Fibroblast of lung (primary cell): ENCODE measurements around the gene CTRB1. TPM values are rescaled to one million over a fixed set of nuclear protein-coding genes. Genes with fewer than 3 reads are reported as not detected.
A peak's percentile ranks its signal among the peaks of the same experiment; 100 is the strongest.
"Not testable (repeated sequence)": the region's sequence is repeated elsewhere in the genome, so short reads cannot be mapped to it uniquely, and the experiment has no call there.

ENCODE experiments used
- DNase-seq, 2 donors: peaks; one replicate each; pipeline versions ENCODE4 v3.0.0 to v3.0.0-alpha.2; 2010; ENCODE audit warnings: low read depth in 2 of 2
- H2AFZ ChIP-seq: 2 replicates; pipeline ENCODE4 v1.5.1; 2012; ENCODE audit warnings: low read length, control low read depth, inconsistent platforms
- H3K27ac ChIP-seq: 2 replicates; pipeline ENCODE4 v1.5.1; 2011; ENCODE audit warnings: low read length, control low read depth; ENCODE audit not compliant: insufficient read depth
- H3K27me3 ChIP-seq: 2 replicates; pipeline ENCODE4 v1.5.1; 2011; ENCODE audit warnings: mild to moderate bottlenecking, low read length; ENCODE audit not compliant: control insufficient read depth, insufficient read depth
- H3K36me3 ChIP-seq: 2 replicates; pipeline ENCODE4 v1.5.1; 2011; ENCODE audit warnings: low read length; ENCODE audit not compliant: control insufficient read depth, insufficient read depth
- H3K4me1 ChIP-seq: 2 replicates; pipeline ENCODE4 v1.5.1; 2011; ENCODE audit warnings: low read length; ENCODE audit not compliant: control insufficient read depth, insufficient read depth; ENCODE audit errors: extremely low read depth
- H3K4me2 ChIP-seq: 2 replicates; pipeline ENCODE4 v1.5.1; 2011; ENCODE audit warnings: low read length, control low read depth; ENCODE audit not compliant: insufficient read depth; ENCODE audit errors: extremely low read depth
- H3K4me3 ChIP-seq, 4 experiments: fragments of 200-600 bp in 1 of 4; sonication (generic) in 1 of 4; replicated peaks in 1 of 4; 2 replicates each; pipeline ENCODE4 v1.5.1; 2011 to 2016; ENCODE audit warnings: low read length in 4 of 4, low read depth in 3 of 4, mild to moderate bottlenecking in 3 of 4, control low read depth in 2 of 4, inconsistent platforms in 1 of 4, mixed read lengths in 1 of 4; ENCODE audit not compliant: insufficient read depth in 1 of 4; ENCODE audit errors: control extremely low read depth in 1 of 4
- H3K79me2 ChIP-seq: 2 replicates; pipeline ENCODE4 v1.5.1; 2012; ENCODE audit warnings: mild to moderate bottlenecking, low read length, inconsistent platforms; ENCODE audit not compliant: control insufficient read depth, insufficient read depth
- H3K9ac ChIP-seq: 2 replicates; pipeline ENCODE4 v1.5.1; 2011; ENCODE audit warnings: mild to moderate bottlenecking, low read length, control low read depth; ENCODE audit not compliant: insufficient read depth
- H3K9me3 ChIP-seq: 2 replicates; pipeline ENCODE4 v1.5.1; 2012; ENCODE audit warnings: low read depth, low read length; ENCODE audit not compliant: control insufficient read depth, insufficient read depth
- H4K20me1 ChIP-seq: 2 replicates; pipeline ENCODE4 v1.5.1; 2011; ENCODE audit warnings: low read length; ENCODE audit not compliant: control insufficient read depth, insufficient read depth; ENCODE audit errors: extremely low read depth
- CTCF ChIP-seq, 2 donors: IDR thresholded peaks in 1 of 2; conservative IDR thresholded peaks in 1 of 2; 1 replicate in 1 of 2; 2 replicates in 1 of 2; pipeline ENCODE4 v1.5.1; 2011 to 2012; ENCODE audit warnings: low read length in 2 of 2, control low read depth in 1 of 2, inconsistent platforms in 1 of 2, low read depth in 1 of 2, mild to moderate bottlenecking in 1 of 2
- EZH2 ChIP-seq: IDR thresholded peaks from 2 replicates; pipeline ENCODE4 v1.5.1; 2012; ENCODE audit warnings: low read length, control low read depth, mild to moderate bottlenecking; ENCODE audit errors: missing control alignments
- polyA plus RNA-seq, 2 donors: library from polyadenylated mRNA; depleted of rRNA in 1 of 2; stranded (reverse) in 1 of 2; unstranded in 1 of 2; fragments of >200 nt; gene quantifications; 2 replicates each; pipeline ENCODE4 v1.2.1, GENCODE V29; 2011 to 2012; ENCODE audit warnings: missing spikeins in 1 of 2
- total RNA-seq: library from RNA; depleted of rRNA; stranded (reverse); fragments of >200 nt; gene quantifications from 2 replicates; pipeline ENCODE4 v1.2.1, GENCODE V29; 2014

Gene CTRB1
- total and polyA plus RNA-seq, 2 donors (not counting 1 experiment from before 2014, with no cell fraction given) = not detected

- Histone ChIP-seq H2AFZ (no peak overlapping the region), H3K4me2 (no peak overlapping the region), H3K9me3 (no peaks in the 10 kb centered on the region), H3K4me1 (no peaks in the 10 kb centered on the region), H3K9ac (no peak overlapping the region), H3K4me3 (no peak overlapping the region), H3K36me3 (no peaks in the 10 kb centered on the region), H3K27me3 (no peaks in the 10 kb centered on the region), H4K20me1 (no peaks in the 10 kb centered on the region), H3K27ac (no peak overlapping the region), H3K79me2 (no peaks in the 10 kb centered on the region)
- no peak for DNase-seq
- no peak for TF ChIP-seq CTCF (conservative IDR thresholded peaks at IDR 0.05 in 1 of 2, IDR thresholded peaks at IDR 0.05 in 1 of 2; ENCODE audit: low read depth in 1 of 2, low read length in 2 of 2)
- TF ChIP-seq EZH2 = no peak
Measured at GRCh38 chr16:75219088-75219487, 300 bp downstream of the CTRB1 start.

- Histone ChIP-seq H3K4me2 (peak overlapping the region; percentile 59), H3K4me3 (no peak overlapping the region)
Measured at GRCh38 chr16:75219838-75220237, 1.1 kb downstream of the CTRB1 start.

GRCh38 chr16:75222271-75222783, 3.5 kb downstream of the CTRB1 start:
- Histone ChIP-seq H2AFZ (no peak overlapping the region), H3K9ac (no peak overlapping the region), H3K9me3 (no peaks in the 10 kb centered on the region), H3K4me1 (no peaks in the 10 kb centered on the region), H3K4me3 (no peak overlapping the region), H3K27ac (no peak overlapping the region), H3K36me3 (peaks cover 4% of the 10 kb centered on the region), H3K4me2 (no peak overlapping the region), H3K27me3 (no peaks in the 10 kb centered on the region), H4K20me1 (no peaks in the 10 kb centered on the region), H3K79me2 (no peaks in the 10 kb centered on the region)
- TF ChIP-seq CTCF (conservative IDR thresholded peaks at IDR 0.05 in 1 of 2, IDR thresholded peaks at IDR 0.05 in 1 of 2; ENCODE audit: low read depth in 1 of 2, low read length in 2 of 2) (no peak), EZH2 (no peak)
- no peak for DNase-seq

More at GRCh38 chr16:75219838-75220237, 1.1 kb downstream of the CTRB1 start:
- Histone ChIP-seq H3K9me3 (no peaks in the 10 kb centered on the region), H3K27me3 (no peaks in the 10 kb centered on the region), H4K20me1 (no peaks in the 10 kb centered on the region), H3K36me3 (no peaks in the 10 kb centered on the region), H3K4me1 (no peaks in the 10 kb centered on the region), H3K9ac (no peak overlapping the region), H3K27ac (no peak overlapping the region), H3K79me2 (no peaks in the 10 kb centered on the region), H2AFZ (no peak overlapping the region)
- no peak for DNase-seq
- TF ChIP-seq CTCF (conservative IDR thresholded peaks at IDR 0.05 in 1 of 2, IDR thresholded peaks at IDR 0.05 in 1 of 2; ENCODE audit: low read depth in 1 of 2, low read length in 2 of 2) = no peak
- no peak for TF ChIP-seq EZH2

- not testable (repeated sequence) for H2AFZ ChIP-seq
Measured at GRCh38 chr16:75223129-75223528, 4.3 kb downstream of the CTRB1 start.

More at GRCh38 chr16:75223129-75223528, 4.3 kb downstream of the CTRB1 start:
- not testable (repeated sequence) for H3K36me3 ChIP-seq, H3K79me2 ChIP-seq, H3K4me1 ChIP-seq, H3K27me3 ChIP-seq, H3K9me3 ChIP-seq, H3K27ac ChIP-seq, H3K9ac ChIP-seq, H3K4me2 ChIP-seq, H4K20me1 ChIP-seq, H3K4me3 ChIP-seq, DNase-seq
